ENCODE data around the gene BMX. TPM values are rescaled to one million over a fixed set of nuclear protein-coding genes. Genes with fewer than 3 reads are reported as not detected.

BMX gene
- total and polyA plus RNA-seq, 9 of the 15 experiments (the other 6 are each of a cell fraction or from before 2014, with no cell fraction given) = 0.45 to 4.2 (median 1.8) TPM

- TF ChIP-seq ZNF717 (CRISPR knock-in tag; IDR thresholded peaks at IDR 0.05) (no peak), ZNF408 (CRISPR knock-in tag; IDR thresholded peaks at IDR 0.05; ENCODE audit: low read depth) (no peak), RBFOX2 (IDR thresholded peaks at IDR 0.05; ENCODE audit: low read depth, low read length) (no peak), ZBTB7A (IDR thresholded peaks at IDR 0.05; ENCODE audit: borderline replicate concordance, control insufficient read depth, low read depth, low read length) (peak; percentile 79; the same call in 1 of the 2 replicates), HEY1 (CRISPR knock-in tag; IDR thresholded peaks at IDR 0.05; ENCODE audit: borderline replicate concordance) (no peak), BDP1 (IDR thresholded peaks at IDR 0.05; ENCODE audit: insufficient read depth, insufficient read length) (no peak), MIER1 (IDR thresholded peaks at IDR 0.05; ENCODE audit: low read depth) (no peak), TCF7L2 (IDR thresholded peaks at IDR 0.05; ENCODE audit: low read depth, low read length) (no peak), EWSR1 (IDR thresholded peaks at IDR 0.05; ENCODE audit: borderline replicate concordance, low read depth, partially characterized antibody) (no peak), POU5F1 (IDR thresholded peaks at IDR 0.05; ENCODE audit: borderline replicate concordance, low read depth, low read length, partially characterized antibody) (no peak), GABPB2 (CRISPR knock-in tag; conservative IDR thresholded peaks at IDR 0.05) (no peak), USF1 (CRISPR knock-in tag; IDR thresholded peaks at IDR 0.05) (no peak), BRD9 (IDR thresholded peaks at IDR 0.05; ENCODE audit: low read depth, partially characterized antibody) (no peak), NUFIP1 (IDR thresholded peaks at IDR 0.05; ENCODE audit: partially characterized antibody) (no peak), ZNF133 (CRISPR knock-in tag; IDR thresholded peaks at IDR 0.05) (no peak), DPF2 (IDR thresholded peaks at IDR 0.05) (peak; percentile 91), EP300 (IDR thresholded peaks at IDR 0.05; ENCODE audit: low read length) (no peak; the same call in 1 of the 2 replicates), STAT5A (IDR thresholded peaks at IDR 0.05; ENCODE audit: borderline replicate concordance, low read length) (peak; percentile 74), TCF3 (CRISPR knock-in tag; IDR thresholded peaks at IDR 0.05) (peak; percentile 89), SAFB (IDR thresholded peaks at IDR 0.05; ENCODE audit: borderline replicate concordance, low read depth, low read length) (no peak), PREB (CRISPR knock-in tag; IDR thresholded peaks at IDR 0.05) (no peak), ID3 (CRISPR knock-in tag; IDR thresholded peaks at IDR 0.05) (no peak), ID3 (tag; IDR thresholded peaks at IDR 0.05) (0 out of 2 replicates have a peak, but pooled peaks have one; percentile 23)
Observed at GRCh38 chrX:15579778-15580747, 79.5 kb downstream of the BMX start (continued).
